Measurements from ENCODE around the gene NCCRP1.

The NCCRP1 gene

DNA sequence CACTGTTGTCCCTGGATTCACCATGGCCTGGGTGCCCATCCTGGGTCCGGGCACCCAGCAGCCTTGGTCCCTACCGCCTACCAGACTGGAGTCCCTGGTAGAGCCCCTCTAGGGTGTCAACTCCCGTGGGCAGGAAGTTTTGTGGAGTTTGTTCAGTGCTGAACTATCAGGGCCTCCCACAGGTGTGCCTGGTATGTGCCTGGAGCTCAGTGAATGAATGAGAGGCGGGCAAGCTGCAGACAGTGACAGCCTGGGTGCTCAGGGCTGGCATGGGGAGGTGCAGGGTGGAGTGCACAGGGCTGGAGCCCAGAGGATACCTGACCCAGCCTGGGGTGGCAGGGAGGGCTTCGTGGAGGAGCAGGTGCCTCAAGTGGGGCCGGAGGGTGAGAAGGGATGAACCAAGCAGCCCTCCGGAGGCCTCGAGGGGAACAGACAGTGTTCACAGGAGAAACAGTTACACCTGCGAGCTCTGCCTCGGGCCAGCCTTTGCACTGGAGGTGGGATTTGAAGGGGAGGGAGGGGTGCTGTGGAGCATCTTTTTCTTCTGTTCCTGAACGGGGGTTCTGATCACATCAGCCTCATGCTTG, 41.6 kb upstream of the NCCRP1 start:
- peak overlapping the region; percentile 81 for H2BK5ac ChIP-seq (ENCODE audit: low read depth, low read length, poor library complexity)
- peak; percentile 55 to 75 for DNase-seq
- H4K91ac ChIP-seq (ENCODE audit: low read depth, low read length), result peak overlapping the region; percentile 84
- H3K23ac ChIP-seq (ENCODE audit: low read length), result no peak overlapping the region
- no peaks in the 10 kb centered on the region for H3K27me3 ChIP-seq (ENCODE audit: insufficient read depth, low read length)
- H3K9ac ChIP-seq (ENCODE audit: low read length), result no peak overlapping the region
- H3K79me1 ChIP-seq (ENCODE audit: low read length), result peaks cover 22% of the 10 kb centered on the region
- H3K9me3 ChIP-seq (ENCODE audit: insufficient read depth, low read depth, low read length), result peaks cover 2% of the 10 kb centered on the region
- peaks cover 47 to 60% of the 10 kb centered on the region in 2 experiments for H3K4me1 ChIP-seq (ENCODE audit: control insufficient read depth in 1 of 2, insufficient read depth in 2 of 2, low read length in 2 of 2)
- H3K4me3 ChIP-seq (ENCODE audit: low read depth, low read length), result no peak overlapping the region
- H4K12ac ChIP-seq (ENCODE audit: low read depth, low read length), result no peak overlapping the region
- H3K4ac ChIP-seq (ENCODE audit: low read depth, low read length), result peak overlapping the region; percentile 80
- peak overlapping the region; percentile 85 for H3K27ac ChIP-seq (ENCODE audit: low read depth, low read length)
- peaks cover 12% of the 10 kb centered on the region in 2 experiments for H3K36me3 ChIP-seq (ENCODE audit: control insufficient read depth in 1 of 2, insufficient read depth in 2 of 2, low read length in 2 of 2)
- peak overlapping the region; percentile 43 for H3K18ac ChIP-seq (ENCODE audit: low read length)
- H2AFZ ChIP-seq (ENCODE audit: insufficient read depth, low read length, poor library complexity), result no peak overlapping the region
- H3K4me2 ChIP-seq (ENCODE audit: low read length), result peak overlapping the region; percentile 32
- peak overlapping the region; percentile 23 for H2BK120ac ChIP-seq (ENCODE audit: insufficient read depth, low read length, poor library complexity)
- H2AK5ac ChIP-seq (ENCODE audit: low read length), result peak overlapping the region; percentile 53
- H3K14ac ChIP-seq (ENCODE audit: low read length), result peak overlapping the region; percentile 33
- WGBS (ENCODE audit: extremely low coverage, insufficient coverage, insufficient read length), result no CpG with 5 or more reads among the region's 11 CpGs
- peak overlapping the region; percentile 10 for H4K8ac ChIP-seq (ENCODE audit: low read depth, low read length)
- H2BK12ac ChIP-seq (ENCODE audit: low read length), result peak overlapping the region; percentile 37
- peaks cover 33% of the 10 kb centered on the region for H3K79me2 ChIP-seq (ENCODE audit: control insufficient read depth, insufficient read depth, low read length, poor library complexity)

DNA sequence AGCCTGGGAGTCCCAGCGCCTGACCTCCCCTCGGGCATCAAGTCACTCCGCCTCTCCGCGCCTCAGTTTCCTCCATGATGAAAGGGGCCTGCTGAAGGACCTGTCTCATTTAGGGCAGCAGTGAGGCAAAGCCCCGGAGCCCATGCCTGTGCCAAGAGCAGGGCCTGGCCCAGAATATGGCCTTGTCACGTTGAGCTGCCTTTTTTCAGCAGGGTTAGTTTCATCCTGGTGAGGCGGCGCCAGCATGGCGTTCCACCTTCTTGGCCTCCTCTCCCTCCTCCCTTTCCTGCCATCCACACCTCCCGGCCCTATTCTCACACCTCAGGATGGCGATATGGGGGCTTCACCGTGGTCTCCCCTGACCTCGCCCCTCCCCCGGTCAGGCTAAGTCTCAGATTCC, 41.0 kb upstream of the NCCRP1 start:
- Histone ChIP-seq H3K4me2 (ENCODE audit: low read length) (no peak overlapping the region), H4K12ac (ENCODE audit: low read depth, low read length) (no peak overlapping the region), H3K27ac (ENCODE audit: low read depth, low read length) (no peak overlapping the region), H2AFZ (ENCODE audit: insufficient read depth, low read length, poor library complexity) (no peak overlapping the region), H3K9ac (ENCODE audit: low read length) (no peak overlapping the region), H3K9me3 (ENCODE audit: insufficient read depth, low read depth, low read length) (peaks cover 2% of the 10 kb centered on the region), H3K14ac (ENCODE audit: low read length) (peak overlapping the region; percentile 5), H3K4me3 (ENCODE audit: low read depth, low read length) (no peak overlapping the region), H3K79me1 (ENCODE audit: low read length) (peaks cover 22% of the 10 kb centered on the region), H4K91ac (ENCODE audit: low read depth, low read length) (peak overlapping the region; percentile 45), H3K23ac (ENCODE audit: low read length) (no peak overlapping the region), H4K8ac (ENCODE audit: low read depth, low read length) (peak overlapping the region; percentile 40), H3K4ac (ENCODE audit: low read depth, low read length) (peak overlapping the region; percentile 80), H2BK5ac (ENCODE audit: low read depth, low read length, poor library complexity) (peak overlapping the region; percentile 19), H3K4me1 (ENCODE audit: control insufficient read depth in 1 of 2, insufficient read depth in 2 of 2, low read length in 2 of 2) (peaks cover 48 to 61% of the 10 kb centered on the region in 2 experiments), H2BK120ac (ENCODE audit: insufficient read depth, low read length, poor library complexity) (peak overlapping the region; percentile 44), H2BK12ac (ENCODE audit: low read length) (peak overlapping the region; percentile 26), H3K27me3 (ENCODE audit: insufficient read depth, low read length) (no peaks in the 10 kb centered on the region), H3K18ac (ENCODE audit: low read length) (peak overlapping the region; percentile 66), H3K79me2 (ENCODE audit: control insufficient read depth, insufficient read depth, low read length, poor library complexity) (peaks cover 33% of the 10 kb centered on the region), H2AK5ac (ENCODE audit: low read length) (peak overlapping the region; percentile 42), H3K36me3 (ENCODE audit: control insufficient read depth in 1 of 2, insufficient read depth in 2 of 2, low read length in 2 of 2) (peaks cover 12% of the 10 kb centered on the region in 2 experiments)
- no peak for DNase-seq
- no CpG with 5 or more reads among the region's 15 CpGs for WGBS (ENCODE audit: extremely low coverage, insufficient coverage, insufficient read length)

DNA sequence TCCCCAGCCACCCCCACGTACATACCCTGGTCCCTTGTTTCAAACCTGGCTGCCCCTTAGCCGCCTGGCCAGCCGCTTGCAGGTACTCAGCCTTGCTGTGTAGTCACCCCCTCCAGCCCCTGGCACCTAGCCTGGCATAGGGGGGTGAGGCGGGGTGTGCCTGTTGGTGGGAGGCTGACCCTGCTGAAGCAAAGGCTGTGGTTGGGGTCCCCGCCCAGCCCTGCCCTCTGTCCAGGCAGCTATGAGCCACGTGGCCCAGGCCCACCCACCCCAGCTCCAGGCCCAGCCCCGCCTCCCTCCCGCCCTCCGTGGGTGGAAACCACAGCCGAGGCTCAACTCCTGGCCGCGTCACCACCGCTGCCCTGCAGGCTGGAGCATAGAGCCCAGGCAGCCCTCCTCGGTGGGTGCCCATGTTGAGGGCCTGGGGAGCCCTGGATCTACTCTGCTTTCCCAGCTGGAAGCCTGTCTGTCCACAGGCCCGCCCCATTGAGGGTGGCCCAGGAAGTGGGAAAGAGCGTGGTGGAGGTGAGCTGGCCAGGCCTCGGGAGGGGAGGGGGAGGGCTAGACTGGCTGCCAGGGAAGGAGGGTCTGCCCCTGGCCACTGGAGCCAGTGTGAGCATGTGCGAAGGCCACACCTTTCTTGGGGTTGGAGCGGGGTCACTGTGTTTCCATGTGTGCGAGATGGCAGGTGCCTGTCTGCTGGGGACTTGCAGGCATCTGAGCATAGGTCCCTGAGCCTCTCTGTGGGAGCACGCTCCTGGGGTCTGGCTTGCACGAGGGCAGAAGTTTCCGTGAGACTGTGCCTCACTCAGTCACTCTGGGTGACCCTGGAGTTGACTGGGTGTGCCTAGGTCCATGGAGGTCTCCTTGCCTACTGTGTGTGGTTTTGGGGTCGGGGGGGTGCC, 40.2 kb upstream of the NCCRP1 start:
- Histone ChIP-seq H2AK5ac (ENCODE audit: low read length) (peak overlapping the region; percentile 59), H2AFZ (ENCODE audit: insufficient read depth, low read length, poor library complexity) (no peak overlapping the region), H2BK120ac (ENCODE audit: insufficient read depth, low read length, poor library complexity) (peak overlapping the region; percentile 44), H3K14ac (ENCODE audit: low read length) (peak overlapping the region; percentile 32), H3K9me3 (ENCODE audit: insufficient read depth, low read depth, low read length) (peaks cover 2% of the 10 kb centered on the region), H2BK5ac (ENCODE audit: low read depth, low read length, poor library complexity) (no peak overlapping the region), H3K27ac (ENCODE audit: low read depth, low read length) (no peak overlapping the region), H4K91ac (ENCODE audit: low read depth, low read length) (peak overlapping the region; percentile 63), H4K12ac (ENCODE audit: low read depth, low read length) (no peak overlapping the region), H3K23ac (ENCODE audit: low read length) (no peak overlapping the region), H3K79me2 (ENCODE audit: control insufficient read depth, insufficient read depth, low read length, poor library complexity) (peaks cover 33% of the 10 kb centered on the region), H3K4me3 (ENCODE audit: low read depth, low read length) (no peak overlapping the region), H3K4me2 (ENCODE audit: low read length) (no peak overlapping the region), H3K9ac (ENCODE audit: low read length) (no peak overlapping the region), H3K27me3 (ENCODE audit: insufficient read depth, low read length) (no peaks in the 10 kb centered on the region), H3K36me3 (ENCODE audit: control insufficient read depth in 1 of 2, insufficient read depth in 2 of 2, low read length in 2 of 2) (peaks cover 12 to 14% of the 10 kb centered on the region in 2 experiments), H3K18ac (ENCODE audit: low read length) (peak overlapping the region; percentile 66), H2BK12ac (ENCODE audit: low read length) (peak overlapping the region; percentile 35), H3K4ac (ENCODE audit: low read depth, low read length) (peak overlapping the region; percentile 80), H4K8ac (ENCODE audit: low read depth, low read length) (peak overlapping the region; percentile 39), H3K79me1 (ENCODE audit: low read length) (peaks cover 22% of the 10 kb centered on the region), H3K4me1 (ENCODE audit: control insufficient read depth in 1 of 2, insufficient read depth in 2 of 2, low read length in 2 of 2) (peaks cover 48 to 62% of the 10 kb centered on the region in 2 experiments)
- DNase-seq, result no peak
- WGBS (ENCODE audit: extremely low coverage, insufficient coverage, insufficient read length), result no CpG with 5 or more reads among the region's 24 CpGs

DNA sequence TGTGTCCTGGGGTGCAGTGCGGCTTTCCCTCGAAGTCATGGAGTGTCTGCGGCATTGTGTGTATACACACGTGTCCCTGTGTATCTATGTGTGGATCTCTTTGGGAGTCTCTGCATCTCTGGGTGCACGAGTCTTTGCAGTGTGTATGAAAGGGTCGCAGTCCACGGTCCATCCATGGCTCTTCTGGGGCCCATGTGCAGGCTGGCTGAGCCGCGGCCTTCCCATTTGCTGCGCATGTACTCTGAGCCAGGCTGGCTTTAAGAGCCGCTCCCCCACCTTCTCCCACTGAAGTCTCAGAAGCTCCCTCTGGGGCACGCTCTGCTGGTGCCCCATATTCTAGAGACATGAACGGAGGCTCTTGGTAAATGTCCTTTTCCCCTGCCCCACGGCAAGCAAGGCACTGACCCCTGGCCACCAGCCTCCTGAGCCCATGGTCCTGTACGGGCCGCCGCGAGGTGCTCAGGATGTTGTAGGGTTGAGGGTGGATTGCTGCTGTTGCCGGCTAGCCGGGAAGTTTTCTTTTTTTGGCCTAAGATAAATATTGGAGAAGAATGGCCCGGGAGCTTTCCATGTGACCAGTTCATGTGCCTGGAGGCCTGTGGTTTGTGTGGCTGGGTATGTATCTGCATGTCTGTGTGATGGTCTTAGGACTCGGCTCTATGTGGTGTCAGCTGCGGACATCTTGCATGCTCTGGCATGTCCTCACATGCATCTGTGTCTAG, 39.3 kb upstream of the NCCRP1 start:
- Histone ChIP-seq H3K14ac (ENCODE audit: low read length) (no peak overlapping the region), H4K91ac (ENCODE audit: low read depth, low read length) (no peak overlapping the region), H3K4ac (ENCODE audit: low read depth, low read length) (peak overlapping the region; percentile 63), H2BK12ac (ENCODE audit: low read length) (no peak overlapping the region), H3K4me1 (ENCODE audit: control insufficient read depth in 1 of 2, insufficient read depth in 2 of 2, low read length in 2 of 2) (peaks cover 48 to 62% of the 10 kb centered on the region in 2 experiments), H2BK120ac (ENCODE audit: insufficient read depth, low read length, poor library complexity) (no peak overlapping the region), H3K4me3 (ENCODE audit: low read depth, low read length) (peak overlapping the region; percentile 25), H3K79me2 (ENCODE audit: control insufficient read depth, insufficient read depth, low read length, poor library complexity) (peaks cover 33% of the 10 kb centered on the region), H3K23ac (ENCODE audit: low read length) (no peak overlapping the region), H2AK5ac (ENCODE audit: low read length) (no peak overlapping the region), H3K79me1 (ENCODE audit: low read length) (peaks cover 22% of the 10 kb centered on the region), H2AFZ (ENCODE audit: insufficient read depth, low read length, poor library complexity) (no peak overlapping the region), H3K9me3 (ENCODE audit: insufficient read depth, low read depth, low read length) (peaks cover 2% of the 10 kb centered on the region), H3K27me3 (ENCODE audit: insufficient read depth, low read length) (no peaks in the 10 kb centered on the region), H4K8ac (ENCODE audit: low read depth, low read length) (no peak overlapping the region), H3K9ac (ENCODE audit: low read length) (no peak overlapping the region), H3K4me2 (ENCODE audit: low read length) (no peak overlapping the region), H2BK5ac (ENCODE audit: low read depth, low read length, poor library complexity) (no peak overlapping the region), H3K18ac (ENCODE audit: low read length) (no peak overlapping the region), H4K12ac (ENCODE audit: low read depth, low read length) (no peak overlapping the region), H3K27ac (ENCODE audit: low read depth, low read length) (no peak overlapping the region), H3K36me3 (ENCODE audit: control insufficient read depth in 1 of 2, insufficient read depth in 2 of 2, low read length in 2 of 2) (peaks cover 12 to 14% of the 10 kb centered on the region in 2 experiments)
- WGBS (ENCODE audit: extremely low coverage, insufficient coverage, insufficient read length), result no CpG with 5 or more reads among the region's 23 CpGs
- DNase-seq, result no peak
